NCI-H446 treated with DMSO at 0.1 percent for 48 hours (cell line): ENCODE measurements around the gene SNTG2.
"Not testable (repeated sequence)": the region's sequence is repeated elsewhere in the genome, so short reads cannot be mapped to it uniquely, and the experiment has no call there.

Source experiments
- DNase-seq: peaks from one replicate; lab custom pipeline; 2025; lab: John Stamatoyannopoulos, UW

Gene SNTG2

DNA sequence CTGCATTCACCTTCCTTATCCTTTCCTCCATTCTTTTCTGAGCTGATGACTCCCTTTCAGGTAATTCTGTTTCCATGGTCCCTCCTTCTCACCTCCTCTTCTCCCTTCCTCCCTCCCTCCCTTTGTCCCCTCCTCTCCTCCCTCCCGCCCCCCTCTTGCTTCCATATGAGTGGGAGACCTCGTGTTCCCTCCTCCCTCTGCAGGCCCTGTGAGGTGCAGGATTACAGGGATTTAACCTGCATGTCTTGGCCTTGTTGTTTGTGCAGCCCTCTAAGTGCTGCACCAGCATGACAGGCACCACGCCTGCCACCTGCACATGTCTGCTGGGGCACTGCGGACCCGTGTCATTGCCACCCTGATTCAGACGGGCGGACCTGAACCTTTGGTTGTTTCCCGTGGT, 103.1 kb downstream of the SNTG2 start:
- no peak for DNase-seq

DNA sequence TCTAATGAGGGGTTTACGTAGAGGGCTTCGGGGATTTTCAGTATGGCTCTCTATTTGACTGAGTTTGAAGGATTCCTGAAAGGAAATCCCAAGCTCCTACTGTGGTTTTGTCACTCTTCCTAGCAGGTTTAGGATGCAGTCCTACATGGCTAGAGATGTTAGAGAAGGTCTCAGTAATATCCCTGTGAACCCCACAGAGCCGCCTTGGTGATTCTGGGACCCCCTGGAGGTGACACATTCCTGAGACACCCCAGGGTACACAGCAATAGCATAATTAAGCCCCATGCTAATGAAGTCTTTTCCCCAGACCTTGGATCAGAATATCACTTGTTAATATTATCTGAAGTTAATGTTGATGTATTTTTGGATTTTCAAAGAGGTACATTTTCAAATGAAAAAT, 103.8 kb downstream of the SNTG2 start:
- DNase-seq: no peak

DNA sequence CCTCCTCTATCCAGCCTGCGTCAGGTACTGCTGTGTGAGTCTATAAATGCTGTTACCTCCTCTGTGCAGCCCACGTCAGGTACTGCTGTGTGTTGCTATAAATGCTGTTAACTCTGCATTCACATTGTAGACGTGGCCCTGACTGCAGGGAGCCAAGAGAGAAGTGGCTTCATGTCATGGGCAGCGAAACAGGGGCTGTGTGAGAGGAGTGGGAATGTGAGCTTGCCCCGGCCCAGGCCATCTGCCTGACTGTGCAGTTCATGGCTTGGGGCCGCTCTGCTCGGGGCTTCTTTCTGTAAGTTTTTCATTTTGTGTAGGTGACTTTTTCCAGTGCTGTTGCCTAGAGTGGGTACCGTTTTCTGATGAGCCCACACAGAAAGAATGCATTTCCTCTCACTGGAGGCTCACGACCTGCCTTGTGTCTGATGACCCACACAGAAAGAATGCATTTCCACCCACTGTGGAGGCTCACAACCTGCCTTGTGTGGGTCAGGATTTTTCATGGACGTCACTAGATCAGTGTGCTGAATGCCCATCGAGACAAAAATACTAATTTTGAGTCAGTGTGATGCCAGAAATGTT, 104.5 kb downstream of the SNTG2 start:
- DNase-seq: no peak

DNA sequence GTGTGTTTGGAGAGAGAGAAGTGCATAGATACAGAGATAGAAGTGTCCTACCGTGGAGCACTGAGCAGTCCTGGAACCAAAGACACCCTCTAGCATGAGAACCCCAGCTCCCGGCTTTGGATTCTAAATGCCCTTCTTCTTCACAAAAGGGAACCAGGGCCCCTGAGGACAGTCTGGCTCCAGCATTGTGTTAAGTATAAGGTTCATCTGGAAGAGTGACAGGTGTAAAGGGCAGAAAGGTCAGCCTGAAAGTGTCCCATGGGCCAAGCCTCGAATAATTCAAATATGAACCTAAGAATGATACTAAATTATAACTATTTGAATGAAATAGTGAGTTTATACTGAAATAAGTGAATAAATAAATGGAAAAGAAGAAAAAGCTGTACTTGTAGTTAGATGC, 109.7 kb downstream of the SNTG2 start:
- no peak for DNase-seq

DNA sequence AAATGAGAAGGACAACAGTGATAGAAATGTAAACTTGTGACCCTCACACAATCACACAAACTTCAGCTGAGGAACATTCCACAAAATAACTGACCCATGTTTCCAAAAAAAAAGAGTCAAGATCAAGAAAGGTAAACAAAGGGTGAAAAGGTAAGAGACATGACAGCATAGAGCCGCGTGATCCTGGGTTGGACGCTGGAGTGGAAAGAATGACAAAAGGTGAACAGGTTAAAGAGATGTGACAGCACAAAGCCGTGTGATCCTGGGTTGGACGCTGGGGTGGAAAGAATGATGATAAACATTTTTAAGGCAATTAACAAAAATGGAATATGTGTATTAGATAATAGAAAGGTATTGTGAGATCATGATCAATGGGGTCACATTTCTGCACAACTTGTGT, 110.3 kb downstream of the SNTG2 start:
- no peak for DNase-seq

DNA sequence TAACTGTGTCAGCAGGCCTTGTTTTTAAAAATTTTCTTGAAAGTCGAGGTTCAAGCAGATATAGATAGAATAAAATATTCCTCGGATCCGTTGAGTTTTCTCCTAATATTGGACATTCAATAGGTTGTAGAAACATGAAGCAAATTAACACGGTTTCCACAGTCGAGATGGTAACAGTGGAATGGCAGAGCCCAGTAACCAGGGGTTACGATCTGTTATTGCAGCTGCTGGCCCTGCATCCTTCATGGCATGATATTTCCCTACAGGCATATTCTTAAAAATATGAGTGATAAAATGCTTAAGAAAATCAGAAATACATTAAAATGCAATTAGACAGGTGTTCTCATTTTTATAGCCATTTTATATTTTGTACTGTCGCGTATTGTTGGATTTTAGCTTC, 117.6 kb downstream of the SNTG2 start:
- DNase-seq: no peak

DNA sequence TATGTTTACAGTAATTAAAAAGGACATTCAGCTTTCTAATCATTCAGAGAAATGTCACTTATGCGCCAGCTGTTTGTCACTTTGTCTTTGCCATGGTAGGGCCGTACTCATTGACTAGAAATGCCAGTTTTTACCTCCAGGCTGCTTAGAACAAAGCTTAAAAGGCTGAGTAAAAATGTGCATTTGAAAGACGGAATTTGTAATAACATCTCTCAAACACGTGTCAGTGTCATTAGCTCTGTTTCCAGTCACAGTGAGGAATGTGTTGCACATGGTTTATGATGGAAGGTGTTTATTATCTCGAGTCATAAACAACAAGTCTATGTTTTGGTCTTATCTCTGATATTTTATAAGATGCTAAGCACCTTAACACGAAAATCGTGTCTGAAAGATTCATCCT, 118.2 kb downstream of the SNTG2 start:
- DNase-seq: no peak

DNA sequence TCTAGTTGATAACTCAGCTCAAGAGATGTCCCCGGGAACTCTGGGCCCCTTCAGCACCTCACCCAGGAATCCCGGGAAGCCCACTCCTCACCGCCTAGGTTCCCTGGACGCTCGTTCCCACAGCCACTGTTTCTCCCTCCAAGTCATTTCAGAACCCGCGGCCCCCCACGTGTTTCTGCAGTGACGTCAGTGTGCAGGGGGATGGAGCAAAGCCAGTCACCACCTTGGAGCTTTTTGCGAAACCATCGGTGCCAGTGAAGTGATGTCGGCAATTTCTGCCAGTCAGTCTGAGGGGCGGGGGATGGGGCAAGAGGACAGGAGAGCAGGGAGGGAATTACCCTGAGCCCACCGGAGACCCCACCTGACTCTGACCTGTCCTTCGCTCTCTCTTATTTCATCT, 119.2 kb downstream of the SNTG2 start:
- no peak for DNase-seq

DNA sequence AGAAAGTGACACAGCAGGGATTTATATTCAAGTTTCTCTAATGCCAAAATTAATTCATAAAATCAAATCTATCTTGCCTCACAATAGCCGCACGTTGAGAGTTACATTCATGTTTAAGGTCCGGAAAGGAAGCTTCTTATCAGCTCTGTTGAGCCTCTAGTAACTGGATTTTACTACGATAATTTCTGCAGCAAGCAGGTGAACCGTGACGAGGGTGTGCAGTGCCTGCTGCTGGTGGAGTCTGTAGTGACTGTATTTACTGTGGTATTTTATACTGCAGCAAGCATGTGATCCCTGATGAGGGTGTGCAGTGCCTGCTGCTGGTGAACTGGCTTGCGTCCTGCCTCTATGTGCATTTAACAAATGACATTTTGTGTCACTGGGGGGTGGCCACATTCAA, 120.0 kb downstream of the SNTG2 start:
- no peak for DNase-seq

DNA sequence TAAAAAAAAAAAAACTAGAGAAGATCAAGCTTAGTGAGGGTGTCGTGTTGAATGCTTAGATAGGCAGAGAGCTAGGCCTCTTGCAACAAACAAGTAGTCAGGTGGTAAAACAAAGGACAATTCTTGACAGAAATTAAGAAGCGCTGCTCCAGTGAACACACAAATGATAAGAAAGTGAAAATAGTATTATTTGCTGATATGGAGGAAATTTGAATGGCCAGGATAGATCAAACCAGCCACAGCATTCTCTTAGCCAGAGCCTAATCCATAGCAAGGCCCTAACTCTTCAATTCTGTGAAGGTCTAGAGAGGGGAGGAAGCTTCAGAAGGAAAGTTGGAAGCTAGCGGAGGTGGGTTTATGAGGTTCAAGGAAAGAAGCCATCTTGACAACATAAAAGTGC, 121.0 kb downstream of the SNTG2 start:
- DNase-seq: no peak

DNA sequence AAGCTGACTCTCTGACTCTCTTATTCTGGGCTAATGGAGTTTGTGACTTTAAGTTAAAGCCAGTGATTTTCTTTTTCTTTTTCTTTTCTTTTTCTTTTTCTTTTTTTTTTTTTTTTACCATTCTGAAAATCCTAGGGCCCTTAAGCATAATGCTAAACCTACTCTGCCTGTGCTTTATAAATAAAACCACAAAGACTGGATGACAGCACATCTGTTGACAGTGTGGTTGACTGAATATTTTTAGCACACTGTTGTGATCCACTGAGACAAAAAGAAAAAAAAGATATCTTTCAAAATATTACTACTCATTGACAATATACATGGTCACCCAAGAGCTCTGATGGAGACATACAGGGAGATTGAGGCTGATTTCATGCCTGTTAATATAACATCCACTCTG, 121.6 kb downstream of the SNTG2 start:
- no peak for DNase-seq

DNA sequence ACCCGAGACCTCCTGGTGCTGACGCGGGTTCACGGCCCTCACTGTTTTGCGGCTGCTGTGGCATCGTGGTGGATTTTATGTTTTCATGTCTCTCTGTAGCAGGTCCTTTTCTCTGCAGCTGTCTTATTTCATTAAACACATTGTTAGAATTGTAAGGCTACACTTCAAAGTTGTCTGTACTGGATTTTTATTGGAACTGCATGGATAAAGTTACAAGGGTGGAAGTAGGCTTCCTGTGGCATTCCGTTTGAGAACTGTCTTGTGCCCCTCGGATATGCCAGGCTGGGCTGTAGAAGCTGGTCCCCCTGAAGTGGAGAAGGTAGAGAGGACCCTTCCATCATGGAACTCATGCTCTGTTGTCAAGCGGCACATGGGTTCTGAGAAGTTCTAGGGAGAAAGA, 127.3 kb downstream of the SNTG2 start:
- no peak for DNase-seq

DNA sequence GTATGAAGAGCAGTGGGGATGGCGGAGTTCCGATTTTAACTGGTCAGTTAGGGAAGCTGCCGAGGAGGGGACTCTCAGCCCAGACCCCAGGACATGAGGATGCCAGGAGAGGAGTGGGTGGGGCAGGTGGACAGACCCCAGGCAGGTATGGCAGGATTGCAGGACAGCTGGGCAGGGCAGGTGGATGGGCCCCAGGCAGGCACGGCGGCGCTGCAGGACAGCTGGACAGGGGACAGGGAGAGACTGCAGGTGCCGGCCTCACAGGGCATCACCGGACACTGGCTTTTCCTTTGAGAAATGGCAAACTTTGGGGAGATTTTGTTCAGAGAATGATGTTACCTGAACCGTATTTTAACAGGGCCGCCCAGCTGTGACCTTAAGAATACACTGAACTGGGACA, 127.7 kb downstream of the SNTG2 start:
- DNase-seq: no peak

DNA sequence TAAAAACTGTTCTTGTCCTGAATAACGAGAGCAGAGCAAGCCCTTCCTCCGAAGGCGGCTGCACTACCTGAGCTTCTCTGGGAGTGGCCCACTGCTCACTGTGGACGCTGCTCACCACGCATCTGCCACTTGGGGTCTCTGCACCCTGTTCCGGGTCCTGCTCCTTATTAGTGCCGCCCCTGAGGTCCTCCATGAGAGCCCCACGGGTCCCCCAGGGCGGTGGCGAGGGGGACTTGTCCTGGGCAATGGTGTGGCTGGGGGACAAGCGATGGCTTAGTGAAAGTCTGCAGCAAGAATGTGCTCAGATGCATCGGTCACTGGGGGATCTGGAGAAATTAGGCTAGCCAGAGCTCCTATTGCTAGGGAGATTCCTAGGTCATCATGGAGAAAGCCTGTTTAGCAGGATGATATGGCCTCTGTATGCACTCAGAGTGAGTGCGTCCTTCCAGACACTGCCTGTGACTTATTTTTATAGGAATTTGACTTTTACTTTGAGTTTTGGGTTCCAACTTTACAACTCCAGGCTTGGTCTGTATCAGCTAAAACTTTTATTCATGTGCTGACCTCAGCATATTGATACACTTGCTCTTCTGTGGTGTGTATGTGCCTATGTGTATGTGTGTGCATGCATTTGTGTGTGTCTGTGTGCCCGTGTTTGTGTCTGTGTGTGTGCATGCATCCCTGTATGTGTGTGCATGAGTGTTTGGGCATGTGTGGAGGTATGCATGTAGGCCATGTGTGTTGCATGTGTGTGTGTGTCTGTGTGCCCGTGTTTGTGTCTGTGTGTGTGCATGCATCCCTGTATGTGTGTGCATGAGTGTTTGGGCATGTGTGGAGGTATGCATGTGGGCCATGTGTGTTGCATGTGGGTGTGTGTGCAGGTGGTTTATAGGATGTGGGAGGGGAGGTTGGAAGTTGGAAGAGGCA, 129.5 kb downstream of the SNTG2 start:
- no peak for DNase-seq

DNA sequence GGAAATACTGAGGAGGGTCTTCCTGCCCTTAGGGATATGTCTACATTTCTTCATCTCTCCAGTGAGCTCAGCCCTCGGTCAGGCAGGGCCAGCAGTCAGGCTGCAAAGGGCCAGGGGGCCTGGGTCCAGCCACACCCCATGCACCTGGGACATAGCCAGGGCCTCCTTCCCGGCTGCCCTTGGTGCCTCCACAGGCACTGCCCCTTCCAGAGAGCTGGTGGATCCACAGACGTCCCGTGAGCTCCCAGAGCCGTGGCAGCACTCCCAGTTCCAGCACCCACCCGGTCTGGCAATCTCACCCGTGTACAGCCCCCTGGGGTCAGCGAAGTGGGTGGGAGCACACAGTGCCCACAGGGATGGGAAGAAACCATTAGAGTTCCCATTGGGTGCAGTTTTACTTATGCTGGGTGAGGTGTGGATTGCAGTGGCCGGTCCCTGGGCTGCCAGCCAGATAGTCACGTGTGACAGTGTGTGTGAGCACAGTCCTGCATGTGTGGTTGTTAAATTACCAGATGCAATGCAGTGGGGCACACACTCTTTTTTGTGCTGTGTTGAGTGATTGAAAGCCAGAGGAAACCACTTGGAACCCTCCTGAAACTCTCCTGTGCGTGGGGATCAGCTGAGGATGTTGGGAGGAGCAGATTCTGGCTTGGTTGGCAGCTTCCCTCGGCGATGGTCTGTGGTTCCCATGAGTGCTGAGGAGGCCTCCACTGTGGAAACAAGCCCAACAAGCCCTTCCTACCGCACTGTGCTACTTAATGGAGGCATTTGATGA, 131.0 kb downstream of the SNTG2 start:
- no peak for DNase-seq

DNA sequence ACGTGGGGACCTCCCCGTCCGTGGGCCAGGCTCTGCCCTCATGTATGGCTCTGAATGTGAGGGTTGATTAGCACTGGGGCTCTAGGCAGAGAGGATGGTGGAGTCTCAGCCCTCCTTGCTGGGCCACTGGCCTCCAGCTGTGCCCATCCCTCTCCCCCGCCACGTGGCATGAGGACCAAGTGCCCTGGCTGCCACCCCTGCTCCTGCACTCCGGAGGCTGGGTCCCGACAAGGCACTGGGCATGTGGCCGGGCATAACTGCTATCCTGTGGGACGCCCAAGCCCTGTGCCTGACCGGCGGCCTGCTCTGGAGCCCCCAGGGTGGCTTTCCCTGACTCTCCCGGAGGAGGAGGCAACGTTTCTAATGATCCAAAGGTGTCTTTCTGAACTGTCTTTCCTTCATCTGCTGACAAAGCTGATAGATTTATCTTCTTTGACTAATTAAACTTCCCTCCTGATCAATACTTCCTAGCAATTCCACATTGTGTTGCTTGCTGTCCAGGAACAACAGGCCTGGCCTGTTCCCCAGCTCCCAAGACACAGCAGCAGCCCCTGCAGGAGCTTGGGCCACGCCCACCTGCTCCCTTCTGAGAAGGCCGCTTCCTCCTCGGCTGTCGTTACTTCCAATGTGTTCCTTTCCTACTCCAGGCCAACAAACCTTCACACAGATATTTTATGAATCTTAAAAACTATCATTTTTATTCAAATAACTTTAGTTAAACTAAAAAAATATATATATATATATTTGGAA, 132.0 kb downstream of the SNTG2 start:
- DNase-seq: no peak

DNA sequence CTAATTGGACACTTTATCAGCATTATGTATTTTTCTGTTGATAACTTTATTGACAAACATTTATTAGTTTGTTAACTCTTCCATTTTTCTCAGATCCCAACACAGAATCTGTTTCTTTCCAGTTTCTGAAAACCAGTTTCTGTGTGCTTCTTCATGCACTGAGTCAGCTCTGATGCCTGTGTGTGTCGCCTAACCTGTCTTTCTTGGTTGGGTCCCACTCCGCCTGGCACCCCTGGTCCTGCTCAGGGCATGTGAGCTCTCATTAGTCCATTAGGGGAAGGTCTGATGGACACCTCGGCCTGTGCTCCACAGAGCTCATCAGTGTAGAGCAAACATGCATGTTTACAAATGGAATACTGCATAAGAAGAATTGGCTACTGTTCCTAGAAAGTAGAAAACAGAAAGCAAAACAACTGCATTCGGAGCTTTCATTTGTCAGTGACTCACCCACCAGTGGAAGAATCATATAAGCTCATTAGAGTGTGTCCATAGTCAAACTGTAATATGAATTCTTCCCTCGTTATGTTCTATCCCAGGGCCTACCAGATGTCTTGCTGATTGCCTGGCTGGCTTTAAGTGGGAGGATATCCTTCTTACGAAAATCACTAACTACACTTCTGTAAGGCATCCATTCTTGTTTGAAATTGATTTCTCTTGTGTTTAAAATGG, 137.7 kb downstream of the SNTG2 start:
- DNase-seq: no peak

DNA sequence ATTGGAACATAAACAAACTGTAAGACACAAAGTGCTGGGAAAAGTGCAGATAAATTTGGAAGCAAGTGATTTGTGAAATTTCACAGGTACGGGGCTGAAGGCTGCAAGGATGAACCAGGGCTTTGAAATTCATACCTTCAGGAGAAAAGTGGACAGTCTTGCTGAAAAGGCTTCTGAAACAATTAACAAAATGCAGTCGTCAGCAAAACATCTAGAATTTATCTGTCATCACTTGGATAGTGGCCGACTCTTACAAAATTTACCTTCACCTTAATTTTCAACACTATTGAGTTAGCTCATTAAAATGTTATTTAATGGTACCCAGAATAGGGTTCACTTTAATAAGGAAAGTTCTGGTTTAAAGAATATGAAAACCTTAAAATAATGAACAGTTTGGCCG, 138.3 kb downstream of the SNTG2 start:
- no peak for DNase-seq

DNA sequence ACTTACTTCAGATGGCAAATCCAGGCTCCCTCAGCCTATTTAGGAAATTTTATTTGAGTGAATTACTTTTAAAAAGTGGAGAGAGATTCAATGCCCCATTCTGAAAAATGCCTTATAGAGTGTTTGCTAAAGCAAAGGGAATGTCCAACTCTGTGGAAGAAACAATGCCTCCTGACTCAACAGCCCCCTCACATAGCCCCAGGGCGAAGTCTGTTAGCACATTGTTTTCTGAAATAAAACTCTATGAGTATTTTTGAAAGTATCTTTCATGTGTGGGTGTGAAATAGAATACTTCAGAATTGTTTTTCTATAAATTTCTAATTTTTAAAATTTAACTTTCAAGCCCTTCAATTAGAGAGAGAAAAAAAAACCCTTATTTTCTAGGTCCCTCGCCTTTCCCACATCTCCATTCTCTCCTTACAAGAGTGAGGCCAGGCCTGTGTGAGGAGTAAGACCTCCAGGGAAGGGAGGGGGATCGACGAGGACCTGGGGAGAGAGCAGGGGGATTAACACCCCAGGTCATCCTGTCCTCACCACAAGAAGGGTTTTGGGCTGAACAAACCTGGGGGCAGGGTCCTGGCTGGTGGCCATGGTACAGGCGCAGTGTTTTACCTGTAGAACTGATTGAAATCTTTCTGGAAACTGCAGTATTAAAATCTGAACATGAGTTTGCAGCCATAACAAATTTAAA, 141.4 kb downstream of the SNTG2 start:
- DNase-seq: no peak

DNA sequence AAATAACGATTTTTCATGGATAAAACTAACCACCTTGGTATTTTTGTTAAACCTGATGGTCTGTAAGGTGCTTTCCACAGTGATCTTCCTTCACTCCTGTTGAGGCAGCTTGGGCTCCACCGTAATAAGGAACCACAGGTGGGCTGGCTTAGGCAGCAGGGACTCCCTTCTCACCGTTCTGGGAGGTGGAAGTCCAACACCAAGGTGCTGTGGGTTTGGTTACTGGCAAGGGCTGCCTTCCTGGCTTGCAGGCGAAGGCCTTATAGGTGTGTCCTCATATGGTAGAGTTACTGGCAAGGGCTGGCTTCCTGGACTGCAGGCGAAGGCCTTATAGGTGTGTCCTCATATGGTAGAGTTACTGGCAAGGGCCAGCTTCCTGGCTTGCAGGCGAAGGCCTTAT, 143.0 kb downstream of the SNTG2 start:
- DNase-seq: not testable (repeated sequence)

DNA sequence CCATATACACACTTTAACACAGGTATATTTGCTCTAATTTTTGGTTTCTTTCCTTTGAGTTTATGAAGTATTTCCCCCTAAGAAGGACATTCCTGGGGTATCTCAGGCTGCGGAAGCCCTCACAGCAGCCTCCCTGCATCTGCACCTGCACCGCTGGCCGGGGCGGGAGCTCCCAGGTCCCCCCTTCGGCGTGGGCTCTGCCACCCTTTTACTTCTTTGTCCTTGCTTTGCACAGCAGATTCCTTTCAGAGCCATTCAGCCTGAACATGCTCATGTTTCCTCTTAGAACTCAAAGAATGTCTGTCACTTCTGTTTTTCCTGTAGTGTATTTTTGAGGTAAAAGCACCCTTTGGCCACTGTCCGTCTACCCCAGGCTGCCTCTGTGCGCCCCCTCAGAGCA, 146.5 kb downstream of the SNTG2 start:
- no peak for DNase-seq
